Nephron progenitor cell (in vitro differentiated cells): ENCODE measurements around the gene CUL3.
"Not testable (repeated sequence)": the region's sequence is repeated elsewhere in the genome, so short reads cannot be mapped to it uniquely, and the experiment has no call there.

Experiments
- DNase-seq: peaks from one replicate; pipeline ENCODE4 v3.0.0; 2021
- H3K27ac Mint-ChIP-seq: 2 replicates; pipeline ENCODE4 v1.8.0; 2021; ENCODE audit warnings: mild to moderate bottlenecking, moderate library complexity, mixed read lengths
- H3K27me3 Mint-ChIP-seq: 2 replicates; pipeline ENCODE4 v1.8.0; 2021; ENCODE audit warnings: mild to moderate bottlenecking, low read depth, mixed read lengths; ENCODE audit not compliant: poor library complexity
- H3K36me3 Mint-ChIP-seq: 2 replicates; pipeline ENCODE4 v1.8.0; 2021; ENCODE audit warnings: low read depth, mixed read lengths
- H3K4me1 Mint-ChIP-seq: 2 replicates; pipeline ENCODE4 v1.8.0; 2021; ENCODE audit warnings: mixed read lengths
- H3K4me3 Mint-ChIP-seq: 2 replicates; pipeline ENCODE4 v1.8.0; 2021; ENCODE audit warnings: mild to moderate bottlenecking, moderate library complexity, mixed read lengths
- H3K9me3 Mint-ChIP-seq: 2 replicates; pipeline ENCODE4 v1.8.0; 2021; ENCODE audit warnings: mild to moderate bottlenecking, moderate library complexity, mixed read lengths
- TF ChIP-seq, protein P1 (sequence below): fragments of 200-600 bp; sonication (generic); IDR thresholded peaks from 2 replicates; pipeline ENCODE4 v1.5.0; 2021; ENCODE audit warnings: antibody characterized with exemption

CUL3 gene

GRCh38 chr2:224612578-224612977 lies 27.4 kb upstream of the CUL3 start:
- no peaks in the 10 kb centered on the region for H3K9me3 Mint-ChIP-seq
- H3K4me1 Mint-ChIP-seq = peaks cover 4% of the 10 kb centered on the region
- no peak overlapping the region for H3K4me3 Mint-ChIP-seq
- no peaks in the 10 kb centered on the region for H3K36me3 Mint-ChIP-seq
- peaks cover 8% of the 10 kb centered on the region for H3K27me3 Mint-ChIP-seq
- no peak overlapping the region for H3K27ac Mint-ChIP-seq
- DNase-seq = no peak
- TF ChIP-seq, protein P1, sequence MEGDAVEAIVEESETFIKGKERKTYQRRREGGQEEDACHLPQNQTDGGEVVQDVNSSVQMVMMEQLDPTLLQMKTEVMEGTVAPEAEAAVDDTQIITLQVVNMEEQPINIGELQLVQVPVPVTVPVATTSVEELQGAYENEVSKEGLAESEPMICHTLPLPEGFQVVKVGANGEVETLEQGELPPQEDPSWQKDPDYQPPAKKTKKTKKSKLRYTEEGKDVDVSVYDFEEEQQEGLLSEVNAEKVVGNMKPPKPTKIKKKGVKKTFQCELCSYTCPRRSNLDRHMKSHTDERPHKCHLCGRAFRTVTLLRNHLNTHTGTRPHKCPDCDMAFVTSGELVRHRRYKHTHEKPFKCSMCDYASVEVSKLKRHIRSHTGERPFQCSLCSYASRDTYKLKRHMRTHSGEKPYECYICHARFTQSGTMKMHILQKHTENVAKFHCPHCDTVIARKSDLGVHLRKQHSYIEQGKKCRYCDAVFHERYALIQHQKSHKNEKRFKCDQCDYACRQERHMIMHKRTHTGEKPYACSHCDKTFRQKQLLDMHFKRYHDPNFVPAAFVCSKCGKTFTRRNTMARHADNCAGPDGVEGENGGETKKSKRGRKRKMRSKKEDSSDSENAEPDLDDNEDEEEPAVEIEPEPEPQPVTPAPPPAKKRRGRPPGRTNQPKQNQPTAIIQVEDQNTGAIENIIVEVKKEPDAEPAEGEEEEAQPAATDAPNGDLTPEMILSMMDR = no peak

GRCh38 chr2:224611938-224612337 lies 26.8 kb upstream of the CUL3 start:
- no peaks in the 10 kb centered on the region for H3K9me3 Mint-ChIP-seq
- H3K27ac Mint-ChIP-seq = no peak overlapping the region
- no peak overlapping the region for H3K4me3 Mint-ChIP-seq
- H3K27me3 Mint-ChIP-seq = peaks cover 8% of the 10 kb centered on the region
- H3K36me3 Mint-ChIP-seq = no peaks in the 10 kb centered on the region
- H3K4me1 Mint-ChIP-seq = peaks cover 4% of the 10 kb centered on the region
- TF ChIP-seq, protein P1 = no peak
- DNase-seq = no peak

DNA sequence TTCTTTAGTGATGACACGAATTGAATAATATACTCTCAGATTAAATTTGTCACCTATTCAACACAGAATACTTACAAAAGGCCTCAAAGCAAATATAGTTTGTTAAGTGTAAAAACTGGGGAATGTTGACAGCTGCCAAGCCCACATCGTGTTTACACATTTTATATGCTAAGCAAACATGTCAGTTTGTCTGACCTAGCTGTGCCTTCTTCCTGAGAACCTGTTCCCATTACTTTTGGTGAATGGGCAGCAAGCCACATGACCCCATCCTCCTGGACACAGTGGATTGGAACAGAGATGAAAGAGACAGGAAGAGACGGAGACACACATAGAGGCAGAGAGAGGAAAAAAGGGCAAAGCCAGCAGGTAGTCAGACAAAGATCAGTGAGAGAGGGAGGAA lies 22.9 kb upstream of the CUL3 start:
- Mint-ChIP-seq H3K27me3 (peaks cover 4% of the 10 kb centered on the region), H3K9me3 (peaks cover 8% of the 10 kb centered on the region), H3K4me3 (no peak overlapping the region), H3K27ac (no peak overlapping the region), H3K4me1 (no peaks in the 10 kb centered on the region), H3K36me3 (no peaks in the 10 kb centered on the region)
- no peak for DNase-seq
- TF ChIP-seq, protein P1 = no peak

GRCh38 chr2:224603746-224604500 lies 18.8 kb upstream of the CUL3 start:
- H3K4me3 Mint-ChIP-seq, H3K36me3 Mint-ChIP-seq, DNase-seq, H3K27me3 Mint-ChIP-seq, H3K27ac Mint-ChIP-seq: not testable (repeated sequence)
- peaks cover 15% of the 10 kb centered on the region for H3K9me3 Mint-ChIP-seq
- H3K4me1 Mint-ChIP-seq = peaks cover 15% of the 10 kb centered on the region

DNA sequence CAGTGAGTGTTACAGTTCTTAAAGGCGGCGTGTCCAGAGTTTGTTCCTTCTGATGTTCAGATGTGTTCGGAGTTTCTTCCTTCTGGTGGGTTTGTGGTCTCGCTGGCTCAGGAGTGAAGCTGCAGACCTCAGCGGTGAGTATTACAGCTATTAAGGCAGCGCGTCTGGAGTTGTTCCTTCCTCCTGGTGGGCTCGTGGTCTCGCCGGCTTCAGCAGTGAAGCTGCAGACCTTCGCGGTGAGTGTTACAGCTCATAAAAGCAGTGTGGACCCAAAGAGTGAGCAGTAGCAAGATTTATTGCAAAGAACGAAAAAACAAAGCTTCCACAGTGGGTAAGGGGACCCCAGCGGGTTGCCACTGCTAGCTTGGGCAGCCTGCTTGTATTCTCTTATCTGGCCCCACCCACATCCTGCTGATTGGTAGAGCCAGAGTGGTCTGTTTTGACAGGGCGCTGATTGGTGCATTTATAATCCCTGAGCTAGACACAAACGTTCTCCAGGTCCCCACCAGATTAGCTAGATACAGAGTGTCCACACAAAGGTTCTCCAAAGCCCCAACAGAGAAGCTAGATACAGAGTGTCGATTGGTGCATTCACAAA lies 17.7 kb upstream of the CUL3 start:
- H3K27me3 Mint-ChIP-seq, H3K36me3 Mint-ChIP-seq, DNase-seq, H3K4me3 Mint-ChIP-seq: not testable (repeated sequence)
- Mint-ChIP-seq H3K27ac (peak overlapping the region; percentile 95), H3K4me1 (peaks cover 15% of the 10 kb centered on the region), H3K9me3 (peaks cover 15% of the 10 kb centered on the region)

GRCh38 chr2:224601923-224602322 lies 16.8 kb upstream of the CUL3 start:
- H3K27me3 Mint-ChIP-seq = peaks cover 4% of the 10 kb centered on the region

More at GRCh38 chr2:224601923-224602322, 16.8 kb upstream of the CUL3 start:
- no peak overlapping the region for H3K4me3 Mint-ChIP-seq
- peaks cover 15% of the 10 kb centered on the region for H3K9me3 Mint-ChIP-seq
- no peak overlapping the region for H3K27ac Mint-ChIP-seq
- DNase-seq = no peak
- H3K36me3 Mint-ChIP-seq = no peaks in the 10 kb centered on the region
- TF ChIP-seq, protein P1 = no peak
- peaks cover 15% of the 10 kb centered on the region for H3K4me1 Mint-ChIP-seq
